Activated CD4-positive, alpha-beta T cell treated with anti-CD3 and anti-CD28 coated beads for 36 hours (primary cell): ENCODE measurements around the gene GNB1. TPM values are rescaled to one million over a fixed set of nuclear protein-coding genes. Genes with fewer than 3 reads are reported as not detected.

ENCODE experiments used
- ATAC-seq: fragments of 200-7000 bp; cut with Tn5 transposase; one replicate; pipeline ENCODE4 v1.10.0; 2021; ENCODE audit warnings: mild to moderate bottlenecking, moderate library complexity
- CTCF ChIA-PET: fragments of 350-600 bp; sonication (Branson Sonifier 250); formaldehyde crosslinking; loops from one replicate; lab custom pipeline; 2021; ENCODE audit warnings: antibody characterized with exemption; lab: Charles Lee
- POLR2A ChIA-PET: fragments of 350-600 bp; sonication (Branson Sonifier 250); formaldehyde crosslinking; loops from one replicate; lab custom pipeline; 2021; ENCODE audit warnings: antibody characterized with exemption, inconsistent platforms; lab: Charles Lee
- DNase-seq: peaks from one replicate; pipeline ENCODE4 v3.0.0-alpha.2; 2020
- H3K27ac Mint-ChIP-seq: one replicate; pipeline ENCODE4 v1.8.0; 2021; ENCODE audit warnings: mixed read lengths
- H3K27me3 Mint-ChIP-seq: one replicate; pipeline ENCODE4 v1.8.0; 2021; ENCODE audit warnings: mixed read lengths
- H3K36me3 Mint-ChIP-seq: one replicate; pipeline ENCODE4 v1.8.0; 2021; ENCODE audit warnings: low read depth, mixed read lengths
- H3K4me1 Mint-ChIP-seq: one replicate; pipeline ENCODE4 v1.8.0; 2021; ENCODE audit warnings: mixed read lengths
- H3K4me3 Mint-ChIP-seq: one replicate; pipeline ENCODE4 v1.8.0; 2021; ENCODE audit warnings: mild to moderate bottlenecking, moderate library complexity, mixed read lengths
- H3K9me3 Mint-ChIP-seq: one replicate; pipeline ENCODE4 v1.8.0; 2021; ENCODE audit warnings: low read depth, mixed read lengths
- intact Hi-C, 2 experiments: fragments of 100-400 bp; cut with DNase I in 1 of 2; cut with micrococcal nuclease in 1 of 2; formaldehyde crosslinking; loops; one replicate each; pipeline versions ENCODE4 v1.14.2 to v1.15.1; 2022 to 2024; cut with DNase I, micrococcal nuclease
- total RNA-seq, 2 experiments: library from RNA; stranded (reverse); gene quantifications; one replicate each; pipeline ENCODE4 v1.2.3, GENCODE V29; 2021

The GNB1 gene
- total RNA-seq, 2 experiments from 2014 or later: 347 to 669 TPM

GRCh38 chr1:1761504-1762376, 129.1 kb downstream of the GNB1 start:
- CTCF ChIA-PET: no interaction called here
- Mint-ChIP-seq H3K36me3 (peaks cover 26% of the 10 kb centered on the region), H3K4me1 (no peaks in the 10 kb centered on the region), H3K27ac (no peak overlapping the region), H3K27me3 (no peaks in the 10 kb centered on the region), H3K4me3 (no peak overlapping the region), H3K9me3 (no peaks in the 10 kb centered on the region)
- DNase-seq (no peak), ATAC-seq (no peak)
- POLR2A ChIA-PET: interaction anchor here (0.7 kb wide), 1 partner anchor 12 kb away, joined by 3 read pairs; no protein-coding TSS in a partner anchor
- intact Hi-C loops: no loop called here

GRCh38 chr1:1760715-1761114, 130.2 kb downstream of the GNB1 start:
- Mint-ChIP-seq H3K27ac (no peak overlapping the region), H3K9me3 (no peaks in the 10 kb centered on the region), H3K36me3 (peaks cover 25% of the 10 kb centered on the region), H3K4me3 (no peak overlapping the region), H3K4me1 (no peaks in the 10 kb centered on the region), H3K27me3 (no peaks in the 10 kb centered on the region)
- intact Hi-C loops: no loop called here
- ChIA-PET CTCF (interaction anchor here (0.6 kb wide), 1 partner anchor 315 kb away, joined by 4 read pairs; no protein-coding TSS in a partner anchor), POLR2A (no interaction called here)
- DNase-seq: no peak
- no peak for ATAC-seq

DNA sequence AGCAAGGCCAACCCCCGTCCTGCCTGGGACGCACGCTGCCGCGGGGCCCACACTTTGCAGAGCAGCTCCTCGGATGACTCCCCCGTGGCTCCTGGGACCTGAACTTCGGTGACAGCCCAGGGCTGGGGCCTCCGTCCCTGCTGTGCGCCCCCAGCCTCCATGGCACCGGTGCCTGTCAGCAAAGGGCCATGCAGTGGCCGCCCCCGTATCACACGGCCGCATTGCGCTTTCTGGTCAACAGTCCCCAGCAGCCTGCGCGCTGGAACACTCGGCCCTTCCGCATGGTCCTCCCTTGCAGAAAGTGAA, 130.6 kb downstream of the GNB1 start:
- intact Hi-C loops: no loop called here
- H3K36me3 Mint-ChIP-seq: peaks cover 26% of the 10 kb centered on the region
- POLR2A ChIA-PET: no interaction called here

GRCh38 chr1:1759456-1760344, 131.2 kb downstream of the GNB1 start:
- CTCF ChIA-PET: interaction anchor here (0.6 kb wide), 1 partner anchor 412 kb away, joined by 3 read pairs; no protein-coding TSS in a partner anchor
- POLR2A ChIA-PET: no interaction called here
- H3K27ac Mint-ChIP-seq: no peak overlapping the region
- ATAC-seq (no peak), DNase-seq (no peak)
- intact Hi-C loops: no loop called here
- H3K27me3 Mint-ChIP-seq: no peaks in the 10 kb centered on the region
- no peaks in the 10 kb centered on the region for H3K9me3 Mint-ChIP-seq
- peaks cover 28% of the 10 kb centered on the region for H3K36me3 Mint-ChIP-seq
- H3K4me3 Mint-ChIP-seq: no peak overlapping the region
- H3K4me1 Mint-ChIP-seq: no peaks in the 10 kb centered on the region

More for the DNA sequence above, 130.6 kb downstream of the GNB1 start:
- CTCF ChIA-PET: interaction anchor here (0.6 kb wide), 1 partner anchor 316 kb away, joined by 4 read pairs; no protein-coding TSS in a partner anchor
- H3K4me3 Mint-ChIP-seq: no peak overlapping the region
- no peaks in the 10 kb centered on the region for H3K9me3 Mint-ChIP-seq
- no peaks in the 10 kb centered on the region for H3K4me1 Mint-ChIP-seq
- ATAC-seq (no peak), DNase-seq (no peak)
- H3K27ac Mint-ChIP-seq: no peak overlapping the region
- no peaks in the 10 kb centered on the region for H3K27me3 Mint-ChIP-seq

DNA sequence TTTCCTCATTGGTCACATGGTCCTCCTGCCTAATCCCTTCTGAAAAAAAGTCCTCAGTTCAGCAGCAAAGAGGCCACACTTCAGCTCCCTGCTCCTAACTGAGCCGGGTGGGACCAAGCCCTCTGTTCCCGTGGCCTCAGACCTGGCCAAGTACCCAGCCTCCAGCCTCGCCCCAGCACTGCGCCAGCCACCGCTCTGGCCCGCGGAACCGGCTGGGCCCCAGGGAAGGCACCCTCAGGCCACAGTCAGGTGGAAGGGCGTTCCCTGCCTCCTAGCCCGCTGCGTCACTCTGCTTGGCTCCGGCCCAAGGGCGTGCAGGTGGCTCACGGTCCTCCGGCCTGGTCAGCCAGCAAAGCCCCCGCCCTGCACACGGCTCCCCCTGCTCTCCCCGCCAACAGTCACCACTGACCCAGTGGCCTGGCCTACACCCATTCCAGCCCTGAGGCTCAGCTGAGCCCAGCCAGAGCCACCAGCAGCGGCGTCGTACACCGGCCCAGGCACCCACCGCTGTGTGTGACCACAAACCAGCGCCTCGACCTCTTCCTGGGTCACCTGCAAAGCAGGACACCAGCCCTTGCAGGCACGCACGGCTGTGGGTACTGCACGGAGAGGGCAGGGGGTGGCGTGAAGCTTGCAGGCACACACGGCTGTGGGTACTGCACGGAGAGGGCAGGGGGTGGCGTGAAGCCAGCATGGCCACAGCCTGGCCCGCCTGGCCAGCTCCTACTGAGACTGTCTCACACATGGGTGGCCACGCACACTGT, 132.0 kb downstream of the GNB1 start:
- ChIA-PET CTCF (interaction anchor here (0.6 kb wide), 1 partner anchor 411 kb away, joined by 3 read pairs; no protein-coding TSS in a partner anchor), POLR2A (interaction anchor here (0.6 kb wide), 1 partner anchor 78 kb away, joined by 4 read pairs; no protein-coding TSS in a partner anchor)
- H3K36me3 Mint-ChIP-seq: peaks cover 28% of the 10 kb centered on the region
- no peaks in the 10 kb centered on the region for H3K27me3 Mint-ChIP-seq
- no peak overlapping the region for H3K27ac Mint-ChIP-seq
- DNase-seq (no peak), ATAC-seq (no peak)
- H3K4me3 Mint-ChIP-seq: no peak overlapping the region
- no peaks in the 10 kb centered on the region for H3K4me1 Mint-ChIP-seq
- intact Hi-C loops: no loop called here
- no peaks in the 10 kb centered on the region for H3K9me3 Mint-ChIP-seq

DNA sequence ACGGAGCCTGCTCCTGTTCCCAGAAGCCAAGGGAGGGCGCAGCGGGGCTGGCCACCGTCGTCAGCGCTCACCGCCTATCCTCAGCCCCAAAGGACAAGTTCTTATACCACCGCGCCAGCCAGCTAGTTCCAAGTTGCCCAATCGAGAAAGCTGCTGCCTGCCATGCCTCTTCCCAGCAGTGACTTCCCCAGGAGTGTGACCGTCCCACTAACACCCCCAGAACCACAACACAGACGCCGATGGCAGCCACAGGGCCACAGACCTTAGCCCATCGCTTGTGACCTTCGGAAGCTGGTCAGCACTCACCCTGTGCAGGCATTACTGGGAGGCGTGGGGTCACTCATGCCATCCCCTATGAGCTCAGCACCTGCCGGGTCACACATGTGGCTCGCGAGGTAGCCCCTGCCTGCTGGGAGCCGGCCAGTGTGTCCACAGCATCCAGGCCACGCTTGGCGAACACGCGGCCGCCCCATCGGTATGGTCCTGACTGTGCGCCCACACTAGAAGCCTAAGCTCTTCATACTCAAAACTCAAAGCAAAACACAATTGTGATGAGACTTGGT, 132.7 kb downstream of the GNB1 start:
- ATAC-seq (no peak), DNase-seq (no peak)
- H3K27me3 Mint-ChIP-seq: no peaks in the 10 kb centered on the region
- POLR2A ChIA-PET: interaction anchor here (0.6 kb wide), 1 partner anchor 78 kb away, joined by 4 read pairs; no protein-coding TSS in a partner anchor
- H3K4me1 Mint-ChIP-seq: no peaks in the 10 kb centered on the region
- intact Hi-C loops: no loop called here
- CTCF ChIA-PET: no interaction called here
- H3K36me3 Mint-ChIP-seq: peaks cover 28% of the 10 kb centered on the region
- no peak overlapping the region for H3K27ac Mint-ChIP-seq
- H3K4me3 Mint-ChIP-seq: no peak overlapping the region
- no peaks in the 10 kb centered on the region for H3K9me3 Mint-ChIP-seq

- Mint-ChIP-seq H3K4me3 (no peak overlapping the region), H3K27me3 (no peaks in the 10 kb centered on the region), H3K9me3 (no peaks in the 10 kb centered on the region), H3K4me1 (no peaks in the 10 kb centered on the region), H3K27ac (no peak overlapping the region), H3K36me3 (peaks cover 28% of the 10 kb centered on the region)
- DNase-seq (no peak), ATAC-seq (no peak)
- ChIA-PET POLR2A (no interaction called here), CTCF (no interaction called here)
- intact Hi-C loops: no loop called here
Measured at GRCh38 chr1:1757422-1758058, 133.3 kb downstream of the GNB1 start.

DNA sequence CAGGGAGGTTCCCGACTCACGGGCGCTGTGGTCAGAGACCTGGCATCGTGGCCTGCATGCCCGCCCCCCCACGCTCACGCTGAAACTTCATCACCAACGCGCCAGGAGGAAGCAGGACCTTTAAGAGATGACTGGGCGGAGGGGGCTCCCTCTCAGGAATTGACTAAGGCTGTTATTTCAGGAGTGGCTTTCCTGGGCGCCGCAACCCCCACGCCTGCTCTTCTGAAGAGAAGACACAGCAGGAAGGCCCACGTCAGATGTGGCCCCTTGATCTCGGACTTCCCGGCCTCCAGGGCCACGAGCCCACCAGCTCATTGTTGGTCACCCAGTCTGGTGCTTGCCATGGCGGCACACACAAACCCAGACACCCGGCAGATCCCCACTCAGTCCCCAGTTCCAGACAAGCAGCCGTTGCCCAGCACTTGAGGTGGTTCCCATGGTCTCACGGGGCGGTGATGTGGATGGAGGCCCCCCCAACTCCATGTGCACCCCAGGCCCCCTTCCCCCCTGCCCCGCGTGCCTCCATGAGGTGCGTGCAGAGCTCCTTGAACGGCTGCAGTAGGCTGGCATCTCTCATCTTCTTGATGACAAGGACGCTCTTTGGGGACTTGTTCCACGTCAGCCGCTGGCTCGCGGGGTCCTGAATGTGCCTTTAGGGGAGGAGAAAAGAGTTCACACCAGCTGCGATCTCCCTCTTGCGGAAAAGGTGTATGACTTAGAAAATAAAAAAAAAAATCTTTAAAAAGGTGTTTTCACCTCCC, 134.0 kb downstream of the GNB1 start:
- POLR2A ChIA-PET: no interaction called here
- CTCF ChIA-PET: no interaction called here
- peaks cover 29% of the 10 kb centered on the region for H3K36me3 Mint-ChIP-seq
- no peaks in the 10 kb centered on the region for H3K27me3 Mint-ChIP-seq
- no peak overlapping the region for H3K27ac Mint-ChIP-seq
- intact Hi-C loops: no loop called here
- H3K4me1 Mint-ChIP-seq: no peaks in the 10 kb centered on the region
- ATAC-seq (no peak), DNase-seq (no peak)
- H3K4me3 Mint-ChIP-seq: no peak overlapping the region
- H3K9me3 Mint-ChIP-seq: no peaks in the 10 kb centered on the region

DNA sequence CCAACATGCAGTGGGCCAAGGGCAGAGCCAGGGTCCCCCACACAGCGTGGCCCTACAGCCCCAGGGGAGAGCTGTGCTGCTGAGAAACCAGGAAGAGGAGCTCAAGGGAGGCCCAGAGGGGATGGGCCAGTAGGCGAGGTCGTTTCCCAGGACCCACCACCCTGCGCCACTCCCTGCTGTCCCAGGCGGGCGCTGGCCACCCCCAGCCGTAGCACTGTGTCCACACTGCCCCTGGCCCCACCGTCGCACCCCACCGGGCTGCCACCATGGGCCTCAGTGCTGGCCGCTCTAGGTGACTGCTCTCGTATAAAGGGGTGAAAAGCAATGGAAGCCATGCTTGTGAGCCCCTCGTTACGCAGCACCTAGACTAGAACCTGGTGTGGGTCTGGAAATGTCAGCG, 135.0 kb downstream of the GNB1 start:
- POLR2A ChIA-PET: interaction anchor here (0.7 kb wide), 1 partner anchor 46 kb away, joined by 4 read pairs; no protein-coding TSS in a partner anchor
- Mint-ChIP-seq H3K27me3 (no peaks in the 10 kb centered on the region), H3K4me1 (no peaks in the 10 kb centered on the region), H3K36me3 (peaks cover 22% of the 10 kb centered on the region), H3K9me3 (no peaks in the 10 kb centered on the region), H3K27ac (no peak overlapping the region), H3K4me3 (no peak overlapping the region)
- ATAC-seq (no peak), DNase-seq (no peak)
- CTCF ChIA-PET: no interaction called here
- intact Hi-C loops: no loop called here

DNA sequence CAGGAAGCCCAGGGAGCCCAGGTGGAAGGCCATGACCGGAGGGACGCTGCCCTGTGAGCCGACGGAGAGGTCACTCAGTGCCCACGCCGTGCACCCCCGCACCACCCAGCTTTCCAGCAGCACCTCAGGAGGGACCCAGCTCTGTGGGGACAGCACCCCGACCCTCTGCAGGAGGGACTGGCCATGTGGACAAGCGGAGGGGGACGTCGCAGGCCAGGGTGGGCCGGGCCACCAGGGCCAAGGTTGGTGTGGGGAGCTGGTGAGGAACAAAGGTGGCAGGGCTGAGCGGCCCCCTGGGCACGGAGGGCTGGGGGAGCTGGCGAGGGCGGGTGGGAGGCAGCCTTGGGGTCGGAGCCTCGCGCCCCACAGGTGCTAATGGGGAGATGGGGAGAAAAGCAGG, 135.5 kb downstream of the GNB1 start:
- POLR2A ChIA-PET: interaction anchor here (0.7 kb wide), 1 partner anchor 46 kb away, joined by 4 read pairs; no protein-coding TSS in a partner anchor
- Mint-ChIP-seq H3K4me3 (no peak overlapping the region), H3K27ac (no peak overlapping the region), H3K9me3 (no peaks in the 10 kb centered on the region), H3K27me3 (no peaks in the 10 kb centered on the region), H3K36me3 (peaks cover 22% of the 10 kb centered on the region), H3K4me1 (no peaks in the 10 kb centered on the region)
- ATAC-seq: no peak
- DNase-seq: no peak
- intact Hi-C loops: no loop called here
- CTCF ChIA-PET: no interaction called here
